ENCODE data around the gene SLU7.

DNA sequence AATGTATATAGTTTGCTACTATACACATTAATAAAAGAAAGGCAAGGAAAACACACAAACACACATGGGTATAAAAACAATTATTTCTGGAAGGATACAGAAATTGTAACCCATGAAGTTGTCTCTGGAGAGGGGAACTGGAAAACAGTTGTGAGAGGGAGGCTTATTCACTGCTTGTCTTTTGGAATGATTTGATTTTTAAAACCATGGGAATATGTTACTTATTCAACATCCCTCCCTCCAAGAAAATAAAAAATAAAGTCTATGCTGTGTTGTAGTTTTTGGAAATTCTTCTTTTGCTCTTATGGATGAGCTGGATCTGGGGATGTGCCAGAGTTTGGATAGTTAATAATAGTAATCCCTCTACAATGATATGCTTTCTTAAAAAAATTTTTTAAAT lies 42.5 kb downstream of the SLU7 start:
- TF ChIP-seq SIN3A (IDR thresholded peaks at IDR 0.05; ENCODE audit: borderline replicate concordance, insufficient read depth, low read length) (no peak), TAF1 (IDR thresholded peaks at IDR 0.05; ENCODE audit: borderline replicate concordance, insufficient read depth, low read length) (no peak), POLR2AphosphoS5 (IDR thresholded peaks at IDR 0.05; ENCODE audit: low read depth, low read length) (no peak), FOXP2 (optimal IDR thresholded peaks at IDR 0.05; ENCODE audit: borderline replicate concordance, extremely low read depth, extremely low read length, insufficient read depth) (no peak)
